Adipocyte (in vitro differentiated cells): ENCODE measurements around the gene MAP2K1.
A peak's percentile ranks its signal among the peaks of the same experiment; 100 is the strongest.
"Not testable (repeated sequence)": the region's sequence is repeated elsewhere in the genome, so short reads cannot be mapped to it uniquely, and the experiment has no call there.

Experiments used
- DNase-seq: peaks from one replicate; pipeline ENCODE4 v3.0.0-alpha.2; 2015; ENCODE audit warnings: low read depth
- H3K27me3 ChIP-seq: replicated peaks from 2 replicates; pipeline ENCODE4 v1.7.0; 2013; ENCODE audit warnings: mild to moderate bottlenecking, low read length, moderate library complexity; ENCODE audit not compliant: control insufficient read depth, insufficient read depth
- H3K36me3 ChIP-seq: 2 replicates; pipeline ENCODE4 v1.7.0; 2013; ENCODE audit warnings: low read length, mild to moderate bottlenecking, moderate library complexity; ENCODE audit not compliant: control insufficient read depth, insufficient read depth, severe bottlenecking
- H3K4me1 ChIP-seq: 2 replicates; pipeline ENCODE4 v1.7.0; 2013; ENCODE audit warnings: mild to moderate bottlenecking, low read length, moderate library complexity; ENCODE audit not compliant: control insufficient read depth, insufficient read depth
- H3K4me3 ChIP-seq: 2 replicates; pipeline ENCODE4 v1.7.0; 2013; ENCODE audit warnings: mild to moderate bottlenecking, low read length, moderate library complexity
- H3K9ac ChIP-seq: 2 replicates; pipeline ENCODE4 v1.7.0; 2013; ENCODE audit warnings: mild to moderate bottlenecking, low read length, moderate library complexity
- H3K9me3 ChIP-seq: 2 replicates; pipeline ENCODE4 v1.7.0; 2013; ENCODE audit warnings: mild to moderate bottlenecking, low read length, moderate library complexity; ENCODE audit not compliant: control insufficient read depth

Gene MAP2K1

GRCh38 chr15:66498501-66499386 is 112.0 kb downstream of the MAP2K1 start:
- peak; percentile 66 for DNase-seq
- H3K9ac ChIP-seq, result peak overlapping the region; percentile 93
- no peaks in the 10 kb centered on the region for H3K9me3 ChIP-seq
- peaks cover 51% of the 10 kb centered on the region for H3K4me1 ChIP-seq
- peaks cover 52% of the 10 kb centered on the region for H3K36me3 ChIP-seq
- H3K4me3 ChIP-seq, result no peak overlapping the region
- H3K27me3 ChIP-seq, result no peaks in the 10 kb centered on the region

- peak overlapping the region; percentile 21 for H3K9ac ChIP-seq
- H3K4me3 ChIP-seq, H3K27me3 ChIP-seq, H3K9me3 ChIP-seq, DNase-seq: not testable (repeated sequence)
- H3K4me1 ChIP-seq, result peaks cover 36% of the 10 kb centered on the region
- H3K36me3 ChIP-seq, result peaks cover 52% of the 10 kb centered on the region
These were observed 113.6 kb downstream of the MAP2K1 start for GRCh38 chr15:66500346-66500745.

- peak overlapping the region; percentile 93 for H3K4me3 ChIP-seq
- peaks cover 36% of the 10 kb centered on the region for H3K4me1 ChIP-seq
- peaks cover 52% of the 10 kb centered on the region for H3K36me3 ChIP-seq
- H3K9me3 ChIP-seq, result no peaks in the 10 kb centered on the region
- peak overlapping the region; percentile 98 for H3K9ac ChIP-seq
- no peak for DNase-seq
- no peaks in the 10 kb centered on the region for H3K27me3 ChIP-seq
These were observed 115.8 kb downstream of the MAP2K1 start for GRCh38 chr15:66502491-66502890.

GRCh38 chr15:66503041-66503648 is 116.4 kb downstream of the MAP2K1 start:
- H3K9me3 ChIP-seq, H3K27me3 ChIP-seq: not testable (repeated sequence)
- H3K36me3 ChIP-seq, result peaks cover 49% of the 10 kb centered on the region
- peak overlapping the region; percentile 98 for H3K9ac ChIP-seq
- H3K4me1 ChIP-seq, result peaks cover 31% of the 10 kb centered on the region
- H3K4me3 ChIP-seq, result peak overlapping the region; percentile 93
- peak; percentile 7 for DNase-seq

- Histone ChIP-seq H3K4me3 (peak overlapping the region; percentile 93), H3K27me3 (no peaks in the 10 kb centered on the region), H3K4me1 (peaks cover 26% of the 10 kb centered on the region), H3K9ac (peak overlapping the region; percentile 98), H3K36me3 (peaks cover 41% of the 10 kb centered on the region), H3K9me3 (no peaks in the 10 kb centered on the region)
- DNase-seq, result peak; percentile 18
These were observed 117.3 kb downstream of the MAP2K1 start for GRCh38 chr15:66503780-66504562.

- Histone ChIP-seq H3K9me3 (no peaks in the 10 kb centered on the region), H3K36me3 (peaks cover 33% of the 10 kb centered on the region), H3K4me1 (peaks cover 26% of the 10 kb centered on the region), H3K9ac (peak within 1 kb of the TSS; percentile 98), H3K4me3 (peak within 1 kb of the TSS; percentile 93), H3K27me3 (no peaks in the 10 kb centered on the region)
- DNase-seq, result peak; percentile 91
These were observed 118.1 kb downstream of the MAP2K1 start, which contains the start of the genes RPL4 and ZWILCH for GRCh38 chr15:66504563-66505429. RPL4 (minus strand) TSS chr15:66504855; CDS start chr15:66504790, 65 bp downstream. ZWILCH (plus strand) TSS chr15:66505326; CDS start chr15:66505339, 13 bp downstream.

GRCh38 chr15:66505430-66505811 is 118.7 kb downstream of the MAP2K1 start:
- Histone ChIP-seq H3K9me3 (no peaks in the 10 kb centered on the region), H3K27me3 (no peaks in the 10 kb centered on the region), H3K4me3 (peak overlapping the region; percentile 93), H3K4me1 (peaks cover 26% of the 10 kb centered on the region), H3K9ac (peak overlapping the region; percentile 98), H3K36me3 (peaks cover 26% of the 10 kb centered on the region)
- peak; percentile 70 for DNase-seq

DNA sequence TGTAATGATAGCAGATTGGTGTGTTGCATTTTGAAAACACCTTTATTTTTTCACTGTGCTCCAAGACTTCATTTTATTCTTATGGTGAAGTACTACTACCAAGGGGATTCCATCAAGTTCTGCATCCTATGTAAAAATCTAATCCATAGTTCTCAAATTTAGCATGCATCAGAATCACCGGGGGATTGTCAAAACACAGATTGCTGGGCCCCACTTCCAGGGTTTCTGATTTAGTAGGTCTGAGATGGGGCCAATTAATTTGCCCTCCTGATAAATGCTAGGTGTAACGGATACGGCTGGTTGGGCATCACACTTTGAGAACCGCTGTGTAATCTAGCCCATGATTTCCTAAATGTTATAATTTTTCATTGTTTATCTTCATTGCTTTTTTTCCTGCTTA is 119.1 kb downstream of the MAP2K1 start:
- DNase-seq, result no peak

DNA sequence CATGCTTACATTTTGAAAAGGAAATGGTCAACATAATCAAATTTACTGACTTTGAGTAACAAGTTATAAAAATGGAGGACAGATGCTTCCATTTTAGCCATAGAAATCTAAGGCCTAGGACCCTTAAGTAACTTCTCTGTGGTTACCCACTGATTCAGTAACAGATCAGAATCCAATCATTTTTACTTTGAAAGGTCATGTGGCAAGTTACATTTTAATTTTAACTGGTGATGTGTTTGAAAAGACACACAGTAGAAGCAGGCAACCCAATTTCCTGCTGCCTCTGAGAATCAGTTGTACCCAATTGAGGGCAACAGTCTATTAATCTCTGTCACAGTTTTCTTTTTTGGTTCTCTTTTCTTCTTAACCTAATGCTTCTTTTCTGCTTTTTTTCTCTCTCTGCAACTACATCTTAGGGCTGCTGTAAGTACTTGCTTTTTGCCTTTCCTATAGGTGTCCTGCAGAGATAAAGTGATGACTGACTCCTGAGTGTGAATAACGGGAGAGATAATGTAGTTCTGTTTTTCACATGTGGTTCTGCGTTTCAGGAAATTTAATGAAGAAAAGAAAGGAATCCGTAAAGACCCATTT is 121.7 kb downstream of the MAP2K1 start:
- no peaks in the 10 kb centered on the region for H3K9me3 ChIP-seq
- H3K27me3 ChIP-seq, result no peaks in the 10 kb centered on the region
- H3K4me3 ChIP-seq, result no peak overlapping the region
- no peaks in the 10 kb centered on the region for H3K36me3 ChIP-seq
- H3K9ac ChIP-seq, result no peak overlapping the region
- H3K4me1 ChIP-seq, result peaks cover 6% of the 10 kb centered on the region
- no peak for DNase-seq

More for the DNA sequence above, 119.1 kb downstream of the MAP2K1 start:
- H3K4me1 ChIP-seq, result peaks cover 26% of the 10 kb centered on the region
- no peaks in the 10 kb centered on the region for H3K27me3 ChIP-seq
- H3K9ac ChIP-seq, result peak overlapping the region; percentile 98
- no peaks in the 10 kb centered on the region for H3K9me3 ChIP-seq
- H3K4me3 ChIP-seq, result peak overlapping the region; percentile 93
- peaks cover 22% of the 10 kb centered on the region for H3K36me3 ChIP-seq

DNA sequence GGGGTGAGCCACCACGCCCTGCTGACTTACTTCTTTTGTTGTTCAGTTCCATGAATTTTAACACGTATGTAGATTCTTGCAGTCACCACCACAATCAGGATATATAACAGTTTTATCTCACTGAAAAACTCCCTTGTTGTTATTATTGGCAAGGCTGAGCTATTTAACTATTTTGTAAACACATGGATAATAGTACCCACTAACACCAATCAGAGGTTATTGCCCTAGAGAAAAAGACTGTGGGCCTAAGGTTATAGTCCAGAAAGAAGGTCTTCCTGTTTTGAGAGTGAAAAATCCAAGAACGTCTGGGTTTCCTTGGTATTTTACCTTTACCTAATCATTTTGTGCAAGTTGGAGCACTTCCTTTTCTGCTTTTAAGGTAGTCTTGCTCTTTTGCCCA is 127.9 kb downstream of the MAP2K1 start:
- Histone ChIP-seq H3K4me1 (no peaks in the 10 kb centered on the region), H3K36me3 (peaks cover 6% of the 10 kb centered on the region), H3K9ac (no peak overlapping the region), H3K27me3 (no peaks in the 10 kb centered on the region), H3K9me3 (no peaks in the 10 kb centered on the region), H3K4me3 (no peak overlapping the region)
- DNase-seq, result no peak
